GM06990 (cell line): ENCODE results near the gene TXNDC8.
A peak's percentile ranks its signal among the peaks of the same experiment; 100 is the strongest.

Experiments
- DNase-seq: peaks from one replicate; pipeline ENCODE4 v3.0.0-alpha.2; 2011; ENCODE audit not compliant: insufficient read length; ENCODE audit errors: extremely low read depth
- H3K27me3 ChIP-seq: replicated peaks from 2 replicates; pipeline ENCODE4 v1.6.0; 2011; ENCODE audit warnings: low read length; ENCODE audit not compliant: control insufficient read depth, insufficient read depth
- H3K36me3 ChIP-seq: 2 replicates; pipeline ENCODE4 v1.5.1; 2011; ENCODE audit warnings: low read length; ENCODE audit not compliant: control insufficient read depth, insufficient read depth
- H3K4me3 ChIP-seq: replicated peaks from 2 replicates; pipeline ENCODE4 v1.5.1; 2011; ENCODE audit warnings: low read depth, mild to moderate bottlenecking, control low read depth, low read length
- TF ChIP-seq, protein P1 (sequence below): IDR thresholded peaks from 2 replicates; pipeline ENCODE4 v1.5.1; 2011; ENCODE audit warnings: low read length, control low read depth, mild to moderate bottlenecking, inconsistent platforms; ENCODE audit not compliant: insufficient read depth, poor library complexity, severe bottlenecking

TXNDC8 gene

DNA sequence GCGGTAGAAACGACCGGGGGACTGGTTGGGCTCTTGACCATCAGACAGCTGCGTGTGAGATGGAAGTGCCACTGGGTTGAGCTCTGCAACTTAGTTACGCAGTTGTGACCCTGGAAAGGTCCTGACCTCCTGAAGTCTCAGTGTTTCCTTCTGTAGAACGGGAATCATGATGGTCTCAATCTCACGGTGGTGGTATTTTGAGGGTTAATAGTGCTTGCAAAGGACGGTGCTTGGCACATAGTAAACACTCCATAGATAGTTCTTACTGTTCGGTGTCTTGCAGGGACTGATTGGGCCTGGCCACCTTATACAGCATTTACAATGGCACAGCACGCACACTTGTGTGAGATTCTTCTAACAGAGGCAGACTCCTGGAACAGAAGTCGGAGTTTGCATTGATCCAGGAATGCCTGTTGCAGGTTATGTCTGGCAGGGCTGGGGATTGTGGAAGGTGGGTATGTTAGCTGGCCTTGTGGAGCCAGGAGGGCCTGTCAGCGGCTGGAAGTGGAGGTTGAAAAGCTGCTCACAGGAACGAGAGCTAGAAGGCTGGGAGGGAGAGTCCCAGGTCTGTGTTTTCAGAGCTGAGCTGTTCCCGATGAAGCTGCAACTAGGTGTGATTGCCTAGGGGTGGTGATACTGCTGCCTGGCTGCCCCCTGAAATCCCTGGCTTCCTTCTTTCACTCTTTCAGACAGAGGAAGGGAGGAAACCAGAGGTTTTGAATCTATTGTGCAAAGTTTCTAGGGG, 80.4 kb downstream of the TXNDC8 start:
- Histone ChIP-seq H3K4me3 (peak overlapping the region; percentile 92), H3K36me3 (no peaks in the 10 kb centered on the region), H3K27me3 (no peaks in the 10 kb centered on the region)
- TF ChIP-seq, protein P1, sequence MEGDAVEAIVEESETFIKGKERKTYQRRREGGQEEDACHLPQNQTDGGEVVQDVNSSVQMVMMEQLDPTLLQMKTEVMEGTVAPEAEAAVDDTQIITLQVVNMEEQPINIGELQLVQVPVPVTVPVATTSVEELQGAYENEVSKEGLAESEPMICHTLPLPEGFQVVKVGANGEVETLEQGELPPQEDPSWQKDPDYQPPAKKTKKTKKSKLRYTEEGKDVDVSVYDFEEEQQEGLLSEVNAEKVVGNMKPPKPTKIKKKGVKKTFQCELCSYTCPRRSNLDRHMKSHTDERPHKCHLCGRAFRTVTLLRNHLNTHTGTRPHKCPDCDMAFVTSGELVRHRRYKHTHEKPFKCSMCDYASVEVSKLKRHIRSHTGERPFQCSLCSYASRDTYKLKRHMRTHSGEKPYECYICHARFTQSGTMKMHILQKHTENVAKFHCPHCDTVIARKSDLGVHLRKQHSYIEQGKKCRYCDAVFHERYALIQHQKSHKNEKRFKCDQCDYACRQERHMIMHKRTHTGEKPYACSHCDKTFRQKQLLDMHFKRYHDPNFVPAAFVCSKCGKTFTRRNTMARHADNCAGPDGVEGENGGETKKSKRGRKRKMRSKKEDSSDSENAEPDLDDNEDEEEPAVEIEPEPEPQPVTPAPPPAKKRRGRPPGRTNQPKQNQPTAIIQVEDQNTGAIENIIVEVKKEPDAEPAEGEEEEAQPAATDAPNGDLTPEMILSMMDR, result no peak
- no peak for DNase-seq

DNA sequence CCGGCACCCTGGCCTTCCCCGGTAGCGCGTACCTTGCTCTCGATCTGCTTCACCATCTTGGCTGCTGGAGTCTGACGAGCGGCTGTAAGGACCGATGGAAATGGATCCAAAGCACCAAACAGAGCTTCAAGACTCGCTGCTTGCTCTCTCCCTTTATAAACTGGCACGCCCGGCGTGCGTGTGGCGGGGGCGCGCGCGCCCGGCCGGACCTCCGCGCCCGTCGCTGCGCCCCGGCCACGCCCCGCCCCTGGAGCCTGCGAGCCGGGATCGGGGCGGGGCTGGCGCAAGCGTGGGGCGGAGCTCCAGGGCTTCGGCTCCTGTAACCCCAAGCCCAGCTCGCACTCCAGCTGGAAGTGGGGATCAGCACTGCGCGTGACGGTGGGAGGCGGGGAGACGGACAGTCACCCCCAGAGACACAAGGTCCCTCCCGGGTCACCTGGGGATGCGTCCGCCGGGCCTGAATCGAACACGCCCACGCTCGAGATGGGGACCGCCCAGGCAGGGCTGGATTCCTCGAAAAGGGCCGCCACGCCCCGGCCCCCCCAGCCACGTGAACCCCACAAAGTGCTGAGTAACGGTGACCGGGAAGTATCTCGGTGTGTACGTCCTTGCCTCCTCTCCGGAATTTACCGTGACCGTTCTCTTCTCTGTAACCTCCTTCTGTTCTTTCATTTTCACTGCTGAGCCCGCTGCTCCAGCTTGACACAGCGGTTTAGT, 81.1 kb downstream of the TXNDC8 start, which contains the start of gene TXN:
Gene TXN, minus strand, starts transcription at position 128 of the 717 bp plus-strand sequence. Its CDS starts 72 bp downstream, at position 56.
- no peaks in the 10 kb centered on the region for H3K27me3 ChIP-seq
- peak; percentile 97 for DNase-seq
- peak within 1 kb of the TSS; percentile 92 for H3K4me3 ChIP-seq
- H3K36me3 ChIP-seq, result no peaks in the 10 kb centered on the region
- TF ChIP-seq, protein P1, result no peak

DNA sequence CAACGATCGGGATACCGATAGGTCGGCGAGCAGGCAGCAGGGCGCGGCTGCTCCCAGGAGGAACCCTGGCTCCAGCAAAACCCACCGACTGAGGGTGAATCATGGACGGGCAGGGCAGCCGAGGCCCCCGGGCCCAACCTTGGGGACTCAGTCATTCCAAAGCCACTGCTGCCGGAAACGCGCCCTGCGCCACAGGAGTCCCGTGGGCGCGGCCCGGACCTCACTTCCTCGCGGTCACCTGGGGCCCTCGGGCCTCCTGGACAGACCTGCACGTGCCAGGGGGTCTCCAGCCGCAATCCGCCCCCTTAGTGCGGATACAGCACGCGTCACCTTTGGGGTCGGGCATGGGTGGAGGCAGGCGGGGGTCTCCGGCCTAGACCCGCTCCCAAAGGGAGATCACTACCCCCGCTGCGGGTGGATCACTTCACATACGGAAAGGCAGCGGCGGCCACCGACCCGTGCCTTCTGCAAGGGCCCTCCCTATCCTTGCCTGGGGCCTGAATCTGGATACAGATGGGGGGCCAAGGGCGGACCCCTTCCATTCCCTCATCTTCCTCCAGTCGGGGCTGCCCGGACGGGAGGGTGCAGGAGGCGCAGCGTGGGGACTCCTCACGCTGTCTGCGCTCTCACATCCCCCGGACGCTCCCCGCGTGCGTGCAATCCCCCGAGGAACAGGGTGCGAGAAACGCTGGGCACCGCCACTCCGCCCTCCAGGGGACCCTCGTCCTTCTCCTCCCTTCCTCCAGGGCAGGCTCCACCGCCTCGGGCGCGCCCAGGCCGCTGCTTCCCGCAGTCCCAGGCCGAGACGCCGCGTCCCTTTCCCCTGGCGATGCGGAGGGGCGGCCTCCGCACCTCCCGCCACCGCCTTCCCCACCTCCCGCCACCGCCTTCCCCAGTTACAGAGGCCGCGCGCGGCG, 81.9 kb downstream of the TXNDC8 start:
- TF ChIP-seq, protein P1, result no peak
- peak overlapping the region; percentile 92 for H3K4me3 ChIP-seq
- no peaks in the 10 kb centered on the region for H3K27me3 ChIP-seq
- H3K36me3 ChIP-seq, result no peaks in the 10 kb centered on the region
- peak; percentile 73 for DNase-seq

DNA sequence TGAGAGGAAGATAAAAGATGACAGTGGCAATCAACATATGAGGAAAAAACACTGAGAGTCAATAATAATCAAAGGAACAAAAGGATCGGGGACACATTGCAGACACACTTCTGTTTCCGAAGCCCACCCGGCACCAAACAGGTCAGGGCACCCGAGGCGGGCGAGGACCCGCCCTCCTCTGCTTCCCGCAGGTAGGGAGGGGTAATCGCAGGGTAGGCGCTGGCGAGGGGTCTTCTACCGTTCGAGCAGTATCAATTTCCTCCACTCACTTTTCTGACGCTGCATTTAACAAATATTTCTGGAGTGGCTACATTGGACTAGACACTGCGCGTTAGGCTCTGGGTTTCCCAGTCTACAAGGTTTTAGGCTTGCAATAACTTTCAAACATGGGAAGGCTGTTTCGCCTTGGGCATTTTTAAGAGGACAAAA, 82.6 kb downstream of the TXNDC8 start:
- DNase-seq, result peak; percentile 25
- TF ChIP-seq, protein P1, result no peak
- H3K27me3 ChIP-seq, result no peaks in the 10 kb centered on the region
- H3K4me3 ChIP-seq, result peak overlapping the region; percentile 92
- no peaks in the 10 kb centered on the region for H3K36me3 ChIP-seq

DNA sequence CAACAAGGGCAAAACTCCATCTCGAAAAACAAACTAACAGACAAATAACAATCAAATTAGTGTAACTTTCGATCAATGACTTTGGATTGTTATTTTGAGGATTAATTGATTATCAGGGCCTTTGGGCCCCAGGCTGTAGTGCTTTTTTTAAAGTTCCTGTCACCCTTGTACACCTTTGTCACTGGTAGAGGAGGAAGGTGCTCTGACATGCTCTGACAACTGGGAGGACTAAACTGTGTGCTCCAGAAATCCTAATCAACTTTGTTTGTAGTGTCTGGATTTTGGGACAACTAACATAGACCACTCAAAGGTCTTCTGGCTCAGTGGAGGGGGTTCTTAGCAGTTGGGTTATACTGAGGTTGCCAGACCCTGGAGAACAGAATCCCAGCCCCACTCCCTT, 83.2 kb downstream of the TXNDC8 start:
- peaks cover 5% of the 10 kb centered on the region for H3K36me3 ChIP-seq
- TF ChIP-seq, protein P1, result no peak
- H3K4me3 ChIP-seq, result peak overlapping the region; percentile 92
- DNase-seq, result no peak
- H3K27me3 ChIP-seq, result no peaks in the 10 kb centered on the region
